OCI-LY1 (cell line): Measurements from ENCODE around the gene LPCAT1.

Source experiments
- CTCF ChIP-seq: fragments of 200-600 bp; sonication (generic), shearing (Covaris generic); IDR thresholded peaks from 2 replicates; pipeline ENCODE4 v1.5.1; 2017; ENCODE audit warnings: mild to moderate bottlenecking, antibody characterized with exemption, low read length, moderate library complexity, mixed read lengths
- EZH2 ChIP-seq: fragments of 200-600 bp; sonication (generic), shearing (Covaris generic); IDR thresholded peaks from 2 replicates; pipeline ENCODE4 v1.8.0; 2017; ENCODE audit warnings: borderline replicate concordance, mixed run types, mild to moderate bottlenecking, antibody characterized with exemption, low read length, moderate library complexity, mixed read lengths

- TF ChIP-seq CTCF (no peak), EZH2 (no peak)
These were observed 92.5 kb downstream of the LPCAT1 start for GRCh38 chr5:1431021-1431811.
